ENCODE data around the gene ATL2.

ATL2 gene

DNA sequence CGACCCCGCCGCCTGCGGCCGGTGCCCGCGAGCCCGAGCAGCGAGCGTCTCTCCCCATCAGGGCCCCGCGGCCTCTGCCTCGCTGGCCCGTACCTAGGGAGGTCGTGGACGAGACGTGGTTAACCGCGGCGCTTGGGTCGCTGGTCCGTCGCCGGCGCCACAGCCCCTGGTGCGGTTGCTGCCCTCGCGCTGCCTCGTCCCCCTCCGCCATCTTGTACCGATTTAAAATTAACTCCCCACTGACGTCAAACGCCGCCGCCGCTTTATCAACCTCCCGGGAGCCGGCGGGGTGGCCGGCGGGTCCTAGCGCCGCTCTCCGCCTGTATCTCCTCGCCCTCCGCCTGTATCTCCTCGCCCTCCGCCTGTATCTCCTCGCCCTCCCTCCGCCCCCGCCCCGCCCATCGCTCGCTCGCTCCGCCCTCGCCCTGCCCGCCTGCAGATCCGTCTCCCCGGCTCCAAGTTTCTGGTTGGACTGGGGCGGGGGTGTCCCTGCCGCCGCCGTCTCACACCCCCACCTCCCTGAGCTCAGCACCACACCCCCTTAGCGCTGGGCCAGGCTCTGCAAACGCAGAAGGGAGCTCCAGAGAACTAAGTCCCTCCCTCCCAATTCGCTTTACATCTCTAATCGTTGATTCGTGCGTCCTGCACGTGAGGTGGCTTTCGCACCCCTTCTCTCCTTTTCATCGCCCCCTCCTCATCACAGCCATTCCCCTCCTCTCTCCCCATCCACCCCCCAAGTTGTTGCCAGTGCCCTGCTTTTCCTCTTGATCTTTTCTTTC lies at the start of gene ATL2:
ATL2 (minus strand) TSS at position 224 of the 779 bp plus-strand sequence; CDS start at position 211, 13 bp downstream.
- TF ChIP-seq, protein P1, sequence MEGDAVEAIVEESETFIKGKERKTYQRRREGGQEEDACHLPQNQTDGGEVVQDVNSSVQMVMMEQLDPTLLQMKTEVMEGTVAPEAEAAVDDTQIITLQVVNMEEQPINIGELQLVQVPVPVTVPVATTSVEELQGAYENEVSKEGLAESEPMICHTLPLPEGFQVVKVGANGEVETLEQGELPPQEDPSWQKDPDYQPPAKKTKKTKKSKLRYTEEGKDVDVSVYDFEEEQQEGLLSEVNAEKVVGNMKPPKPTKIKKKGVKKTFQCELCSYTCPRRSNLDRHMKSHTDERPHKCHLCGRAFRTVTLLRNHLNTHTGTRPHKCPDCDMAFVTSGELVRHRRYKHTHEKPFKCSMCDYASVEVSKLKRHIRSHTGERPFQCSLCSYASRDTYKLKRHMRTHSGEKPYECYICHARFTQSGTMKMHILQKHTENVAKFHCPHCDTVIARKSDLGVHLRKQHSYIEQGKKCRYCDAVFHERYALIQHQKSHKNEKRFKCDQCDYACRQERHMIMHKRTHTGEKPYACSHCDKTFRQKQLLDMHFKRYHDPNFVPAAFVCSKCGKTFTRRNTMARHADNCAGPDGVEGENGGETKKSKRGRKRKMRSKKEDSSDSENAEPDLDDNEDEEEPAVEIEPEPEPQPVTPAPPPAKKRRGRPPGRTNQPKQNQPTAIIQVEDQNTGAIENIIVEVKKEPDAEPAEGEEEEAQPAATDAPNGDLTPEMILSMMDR (IDR thresholded peaks at IDR 0.05; ENCODE audit: extremely low read depth, insufficient read depth, missing control alignments) = peak; percentile 20
- in situ Hi-C loops (cut with MboI; ENCODE audit: low pct_unique_long_range_greater_than_20kb, low sequenced_read_pairs, unreplicated experiment) = no loop called here
- DNase-seq (ENCODE audit: low spot score) = peak; percentile 96

DNA sequence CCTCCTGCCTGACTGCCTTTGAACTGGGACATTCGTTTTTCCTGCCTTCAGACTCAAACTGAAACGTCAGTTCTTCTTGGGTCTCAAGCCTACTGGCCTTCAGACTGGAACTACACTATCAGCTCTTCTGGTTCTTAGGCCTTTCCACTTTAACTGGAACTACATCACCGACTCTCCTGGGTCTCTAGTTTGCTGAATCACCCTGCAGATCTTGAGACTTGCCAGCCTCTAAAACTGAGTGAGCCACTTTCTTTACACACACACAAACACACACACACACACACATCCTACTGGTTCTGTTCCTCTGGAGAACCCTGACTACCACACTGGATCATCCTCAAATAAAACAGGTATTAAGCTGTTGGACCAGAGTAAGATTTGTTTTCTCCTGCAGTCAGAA lies 46.7 kb upstream of the ATL2 start:
- TF ChIP-seq, protein P1 (IDR thresholded peaks at IDR 0.05; ENCODE audit: extremely low read depth, insufficient read depth, missing control alignments) = no peak
- in situ Hi-C loops (cut with MboI; ENCODE audit: low pct_unique_long_range_greater_than_20kb, low sequenced_read_pairs, unreplicated experiment) = no loop called here

DNA sequence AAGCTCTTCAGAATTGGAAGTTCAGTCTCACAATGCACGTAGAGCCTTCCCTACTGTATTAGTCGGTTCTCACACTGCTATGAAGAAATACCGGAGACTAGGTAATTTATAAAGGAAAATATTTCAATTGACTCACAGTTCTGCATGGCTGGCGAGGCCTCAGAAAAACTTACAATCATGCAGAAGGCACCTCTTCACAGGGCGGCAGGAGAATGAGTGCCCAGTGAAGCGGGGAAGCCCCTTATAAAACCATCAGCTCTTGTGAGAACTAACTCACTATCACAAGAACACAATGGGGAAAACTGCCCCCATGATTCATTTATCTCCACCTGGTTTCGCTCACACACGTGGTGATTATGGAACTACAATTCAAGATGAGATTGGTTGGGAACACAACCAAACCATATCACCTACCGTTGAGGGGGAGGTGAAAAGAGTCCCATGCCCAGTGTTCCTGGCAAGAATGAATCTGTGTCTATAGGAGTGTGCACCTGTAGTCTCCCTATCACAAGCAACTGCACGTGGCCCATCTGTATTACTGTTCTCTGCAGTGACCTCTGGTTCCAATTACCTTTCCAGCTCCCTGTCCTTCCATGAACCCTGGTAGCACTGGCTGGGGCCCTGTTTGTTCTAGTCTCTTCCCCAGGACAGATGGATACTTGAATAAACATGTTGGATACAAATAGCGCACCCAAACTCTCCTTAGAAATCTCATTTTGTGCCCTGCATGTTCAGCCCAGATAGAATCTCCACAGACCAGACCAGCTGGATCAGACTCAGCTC lies 44.4 kb upstream of the ATL2 start:
- TF ChIP-seq, protein P1 (IDR thresholded peaks at IDR 0.05; ENCODE audit: extremely low read depth, insufficient read depth, missing control alignments) = no peak
- in situ Hi-C loops (cut with MboI; ENCODE audit: low pct_unique_long_range_greater_than_20kb, low sequenced_read_pairs, unreplicated experiment) = no loop called here
- no peak for DNase-seq (ENCODE audit: low spot score)

More for the DNA sequence above, 46.7 kb upstream of the ATL2 start:
- no peak for DNase-seq (ENCODE audit: low spot score)

DNA sequence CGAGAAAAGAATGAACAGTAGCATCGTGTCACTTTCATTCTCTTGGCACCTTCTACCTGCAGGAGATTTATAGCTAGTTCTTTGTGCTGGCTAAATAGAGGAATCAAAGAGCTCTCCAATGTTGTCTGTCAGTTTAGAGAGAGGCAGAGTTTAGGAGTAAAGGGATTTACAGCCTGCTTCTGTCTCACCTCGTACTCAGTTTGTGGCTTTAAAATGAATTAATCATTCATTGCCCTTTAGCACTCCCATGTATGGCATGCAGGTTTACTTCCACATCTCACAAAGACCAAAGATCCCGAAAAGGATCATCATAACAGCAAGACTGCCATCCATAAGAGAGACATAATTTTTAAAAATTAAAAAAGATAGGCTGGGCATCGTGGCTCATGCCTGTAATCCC lies 42.4 kb upstream of the ATL2 start:
- DNase-seq (ENCODE audit: low spot score) = no peak
- TF ChIP-seq, protein P1 (IDR thresholded peaks at IDR 0.05; ENCODE audit: extremely low read depth, insufficient read depth, missing control alignments) = no peak
- in situ Hi-C loops (cut with MboI; ENCODE audit: low pct_unique_long_range_greater_than_20kb, low sequenced_read_pairs, unreplicated experiment) = no loop called here

DNA sequence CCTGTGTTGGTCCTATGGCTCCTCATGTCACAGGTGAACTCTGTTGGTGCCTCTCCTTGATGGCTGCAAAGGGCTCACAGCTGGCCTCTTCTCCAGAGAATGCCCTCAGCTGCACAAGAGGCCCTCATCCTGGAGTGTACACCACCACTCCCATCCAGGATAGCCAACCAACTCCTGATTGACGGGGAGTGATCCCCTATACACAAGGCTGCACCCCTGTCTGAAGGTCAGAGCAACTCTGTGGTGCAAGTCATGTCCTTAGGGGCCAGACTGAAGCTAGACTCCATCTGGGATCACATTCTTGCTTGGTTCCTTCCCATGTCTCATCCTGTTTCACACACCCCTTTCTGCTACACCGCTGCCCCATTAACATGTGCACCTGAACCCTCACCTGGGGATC lies 41.7 kb upstream of the ATL2 start:
- in situ Hi-C loops (cut with MboI; ENCODE audit: low pct_unique_long_range_greater_than_20kb, low sequenced_read_pairs, unreplicated experiment) = no loop called here
- no peak for DNase-seq (ENCODE audit: low spot score)
- TF ChIP-seq, protein P1 (IDR thresholded peaks at IDR 0.05; ENCODE audit: extremely low read depth, insufficient read depth, missing control alignments) = no peak

DNA sequence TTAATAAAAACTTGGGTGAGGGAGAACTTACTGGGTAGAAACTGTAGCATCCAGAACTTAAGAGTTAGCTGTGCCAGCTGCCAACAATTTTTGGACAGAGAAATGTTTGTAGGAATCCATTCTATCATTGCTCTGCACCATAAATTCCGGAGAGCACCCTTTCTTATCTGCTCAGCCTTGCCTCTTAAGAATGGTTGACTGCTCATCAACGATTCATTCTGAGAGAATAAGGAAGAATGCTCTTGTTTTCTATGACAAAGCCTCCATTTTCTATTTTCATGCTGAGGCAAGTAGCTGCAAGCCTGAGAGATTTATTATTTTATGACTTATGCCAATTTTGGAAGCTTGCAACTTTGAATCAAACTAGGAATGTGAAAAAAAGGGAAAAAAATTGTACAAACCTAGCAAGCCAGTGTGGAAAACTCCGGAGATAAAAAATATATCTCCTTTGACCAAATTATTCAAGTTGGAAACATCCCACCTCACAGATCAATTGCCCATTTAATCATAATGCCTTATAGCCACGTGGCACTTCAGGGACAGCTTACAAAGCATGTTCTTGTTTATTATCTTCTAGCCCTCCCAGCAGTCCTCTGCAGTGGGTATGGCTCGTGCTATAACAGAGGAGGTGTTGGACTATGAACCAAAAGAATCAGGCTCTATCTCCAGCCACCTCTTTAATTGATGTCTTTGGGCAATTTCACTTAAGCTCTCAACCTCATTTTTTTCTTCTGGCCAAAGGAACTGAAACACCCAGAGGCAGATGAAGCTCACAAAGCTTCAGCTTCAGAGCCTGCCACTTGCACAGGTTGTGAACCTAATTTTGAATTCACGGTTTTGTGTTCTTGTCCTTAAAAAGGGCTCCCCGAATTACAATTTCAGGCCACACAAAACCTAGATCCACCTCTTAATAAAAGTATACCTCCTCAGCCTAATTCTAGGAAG lies 40.9 kb upstream of the ATL2 start:
- no peak for DNase-seq (ENCODE audit: low spot score)
- in situ Hi-C loops (cut with MboI; ENCODE audit: low pct_unique_long_range_greater_than_20kb, low sequenced_read_pairs, unreplicated experiment) = no loop called here
- TF ChIP-seq, protein P1 (IDR thresholded peaks at IDR 0.05; ENCODE audit: extremely low read depth, insufficient read depth, missing control alignments) = no peak

Measured in GM13977 (cell line).